CD4-positive, alpha-beta T cell treated with Interleukin-2 at 100 ng/mL for 4 hours (primary cell): ENCODE measurements around the gene SEZ6L.
A peak's percentile ranks its signal among the peaks of the same experiment; 100 is the strongest.

Experiments used
- DNase-seq: peaks from one replicate; pipeline ENCODE4 v3.0.0-alpha.2; 2020; ENCODE audit warnings: low spot score

SEZ6L gene

DNA sequence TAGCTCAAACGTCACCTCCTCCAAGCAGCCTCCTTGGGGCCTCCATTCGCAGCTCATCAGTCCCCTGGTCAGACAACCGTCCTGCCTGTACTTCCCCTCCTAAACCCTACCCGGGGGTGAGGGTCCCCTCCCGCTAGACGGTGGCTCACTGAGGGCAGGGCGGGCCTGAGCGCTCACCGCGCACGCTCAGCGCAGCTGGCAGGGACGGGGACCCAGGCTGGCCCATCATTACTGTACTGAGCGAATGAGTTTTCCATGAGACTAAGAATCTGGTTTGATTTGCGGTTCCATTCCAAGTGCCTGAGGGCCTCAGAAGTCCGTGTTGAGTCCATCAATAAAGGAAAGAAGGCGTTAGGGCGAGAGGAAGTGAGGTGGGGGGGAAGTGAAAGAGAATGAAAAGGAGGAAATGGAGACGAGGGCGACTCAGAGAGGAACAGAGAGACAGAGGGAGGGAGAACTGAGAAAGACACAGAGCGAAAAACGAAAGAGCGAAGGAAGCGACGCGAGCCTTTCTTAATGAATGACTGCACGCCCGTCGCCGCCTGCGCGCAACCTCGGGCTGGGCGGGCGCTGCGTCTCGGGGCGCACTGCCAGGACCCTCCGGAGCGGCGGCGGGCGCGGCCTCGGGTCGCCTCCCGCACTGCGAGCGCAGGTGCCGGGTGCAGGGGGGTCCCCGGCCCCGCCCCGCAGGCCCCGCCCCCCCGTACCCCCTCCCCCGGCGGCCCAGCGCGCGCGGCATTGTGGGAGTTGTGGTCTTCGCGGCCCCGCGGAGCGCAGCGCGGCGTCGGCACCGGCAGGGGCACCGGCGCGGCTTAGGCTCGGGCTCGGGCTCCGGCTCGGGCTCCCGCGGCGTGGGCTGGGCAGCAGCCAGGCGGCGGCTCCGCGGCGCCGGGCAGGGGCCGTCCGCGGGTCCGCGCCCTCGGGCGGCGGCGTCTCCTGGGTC, 259.5 kb downstream of the SEZ6L start, which contains the start of gene ASPHD2:
TSS of gene ASPHD2 (plus strand) at position 746 of the 943 bp plus-strand sequence. CDS start 4,356 bp downstream, outside the sequence.
- DNase-seq = peak; percentile 79

DNA sequence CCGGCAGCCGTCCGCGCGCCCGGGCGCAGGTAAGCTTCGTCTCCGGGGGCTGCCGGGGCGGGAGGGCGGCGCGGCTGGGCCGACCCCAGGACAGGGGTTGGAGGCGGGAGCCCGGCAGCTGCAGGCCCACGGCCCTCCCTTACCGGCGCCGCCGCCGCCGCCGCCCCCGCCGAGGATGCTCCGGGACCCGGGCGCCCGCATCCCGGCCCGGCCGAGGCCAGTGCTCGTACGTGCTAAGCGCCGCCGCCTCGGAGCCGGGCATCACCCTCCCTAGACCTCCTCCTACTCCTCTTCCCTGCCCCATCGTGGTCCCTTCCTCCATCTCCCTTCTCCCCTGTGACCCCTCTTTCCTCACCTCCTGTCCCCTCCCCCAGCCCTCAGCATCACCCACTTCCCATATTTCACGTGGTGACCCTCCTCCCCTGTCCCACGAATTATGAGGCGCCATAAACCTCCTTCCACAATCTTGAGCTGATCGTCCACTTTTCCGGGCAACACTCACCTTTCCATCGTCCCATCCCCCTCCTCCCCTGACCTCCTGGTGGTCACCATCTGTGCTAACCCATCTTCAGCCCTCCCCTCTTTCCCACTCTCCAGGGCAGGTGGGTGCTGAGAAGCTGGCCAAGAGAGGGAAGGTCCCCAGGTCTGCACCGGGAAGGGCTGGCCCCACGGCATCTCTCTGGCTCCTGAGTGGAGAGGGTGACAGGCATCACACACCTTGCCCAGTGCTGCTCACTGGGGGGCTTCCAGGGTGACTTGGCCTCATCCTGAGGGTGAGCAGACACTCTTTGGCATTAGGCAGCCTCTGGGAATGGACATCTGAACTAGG, 260.4 kb downstream of the SEZ6L start:
- DNase-seq = no peak

DNA sequence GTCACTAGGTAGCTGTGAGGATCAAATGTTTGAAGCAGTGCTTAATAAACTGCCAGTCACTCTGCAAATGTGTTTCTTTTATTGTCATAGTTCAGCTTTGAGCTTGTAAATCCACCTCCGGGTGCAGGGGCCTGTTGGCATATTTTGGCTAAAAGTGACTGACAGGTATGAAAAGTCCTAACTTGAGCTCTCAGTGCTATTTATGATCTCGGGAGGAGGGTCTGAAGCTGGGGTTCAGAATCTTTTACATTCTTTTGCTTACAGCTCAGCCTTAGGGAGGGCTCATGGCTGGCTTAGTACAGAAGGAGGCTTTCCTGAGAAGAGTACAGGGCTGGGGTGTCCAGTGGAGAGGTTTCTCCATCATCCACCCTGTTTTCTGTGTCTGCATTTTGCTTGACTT, 261.3 kb downstream of the SEZ6L start:
- no peak for DNase-seq

DNA sequence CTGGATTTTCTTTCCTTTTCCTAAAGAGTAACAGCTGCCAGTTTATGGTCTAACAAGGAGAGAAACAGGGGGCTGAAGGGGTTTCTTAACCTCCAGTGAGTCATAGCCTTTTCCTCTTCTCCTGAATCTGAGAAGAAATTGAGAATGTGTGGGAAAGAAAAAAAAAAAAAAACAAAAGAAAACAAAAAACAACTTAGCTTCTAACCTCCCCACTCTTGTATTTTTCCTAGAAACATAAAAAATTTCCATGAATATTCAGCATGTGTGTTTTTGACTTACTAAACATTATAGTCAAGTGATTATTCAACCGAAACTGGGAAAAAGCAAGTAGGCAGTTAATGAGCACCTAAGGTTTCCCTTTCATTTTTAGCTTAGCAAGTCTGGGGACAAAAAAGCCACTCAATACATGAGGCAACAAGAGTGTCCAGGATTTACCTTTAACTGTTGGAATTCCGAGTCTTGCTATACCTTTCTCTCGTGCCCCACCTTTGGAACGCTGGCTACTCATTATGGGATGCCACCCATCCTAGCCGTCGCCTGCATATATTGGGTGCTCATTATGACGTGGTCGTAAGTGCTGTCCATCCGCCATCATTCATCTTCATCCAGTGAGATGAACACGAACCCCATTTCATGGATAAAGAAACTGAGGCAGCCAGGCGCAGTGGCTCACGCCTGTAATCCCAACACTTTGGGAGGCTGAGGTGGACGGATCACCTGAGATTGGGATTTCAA, 262.2 kb downstream of the SEZ6L start:
- DNase-seq = peak; percentile 14

DNA sequence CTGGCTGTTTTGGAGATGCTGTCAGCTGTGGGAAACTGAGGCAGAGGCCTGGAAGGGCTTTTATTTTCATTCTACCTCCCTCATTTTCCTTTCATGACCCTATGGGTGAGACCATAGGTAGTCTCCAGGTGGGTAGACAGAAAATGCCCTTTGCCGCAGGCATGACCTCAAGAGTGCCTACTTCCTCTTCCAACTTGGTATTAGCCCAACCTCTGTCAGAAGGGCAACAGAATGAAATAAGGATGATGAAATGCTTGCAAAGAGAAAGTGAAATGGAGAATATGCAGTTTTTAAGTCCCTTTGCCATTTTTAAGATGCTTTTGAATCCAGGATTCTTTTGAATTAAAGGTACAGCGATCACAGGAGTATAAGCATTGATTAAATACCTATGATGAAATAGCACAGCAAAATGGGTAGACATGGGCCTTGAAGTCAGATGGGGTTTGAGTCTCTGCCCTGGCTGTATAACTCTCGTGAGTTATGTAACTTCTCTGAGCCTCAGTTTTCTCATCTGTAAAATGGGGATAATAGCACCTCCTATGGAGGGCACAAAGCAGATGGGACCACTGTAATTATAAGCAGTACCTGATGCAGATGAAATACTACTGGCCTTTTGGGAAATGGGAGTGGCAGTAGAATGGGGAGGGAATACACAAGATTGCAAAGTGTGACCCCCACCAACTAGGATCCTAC, 263.5 kb downstream of the SEZ6L start:
- no peak for DNase-seq
